Activated T-helper 9 cell treated with anti-CD3 and anti-CD28 coated beads, Interleukin-2, amount 50 U/mL, for 16 hours (primary cell): ENCODE measurements around the gene RAPGEF1.
A peak's percentile ranks its signal among the peaks of the same experiment; 100 is the strongest.
"Not testable (repeated sequence)": the region's sequence is repeated elsewhere in the genome, so short reads cannot be mapped to it uniquely, and the experiment has no call there.

Experiments used
- DNase-seq: peaks from one replicate; pipeline ENCODE4 v3.0.0-alpha.2; 2020; ENCODE audit warnings: low read depth

RAPGEF1 gene

DNA sequence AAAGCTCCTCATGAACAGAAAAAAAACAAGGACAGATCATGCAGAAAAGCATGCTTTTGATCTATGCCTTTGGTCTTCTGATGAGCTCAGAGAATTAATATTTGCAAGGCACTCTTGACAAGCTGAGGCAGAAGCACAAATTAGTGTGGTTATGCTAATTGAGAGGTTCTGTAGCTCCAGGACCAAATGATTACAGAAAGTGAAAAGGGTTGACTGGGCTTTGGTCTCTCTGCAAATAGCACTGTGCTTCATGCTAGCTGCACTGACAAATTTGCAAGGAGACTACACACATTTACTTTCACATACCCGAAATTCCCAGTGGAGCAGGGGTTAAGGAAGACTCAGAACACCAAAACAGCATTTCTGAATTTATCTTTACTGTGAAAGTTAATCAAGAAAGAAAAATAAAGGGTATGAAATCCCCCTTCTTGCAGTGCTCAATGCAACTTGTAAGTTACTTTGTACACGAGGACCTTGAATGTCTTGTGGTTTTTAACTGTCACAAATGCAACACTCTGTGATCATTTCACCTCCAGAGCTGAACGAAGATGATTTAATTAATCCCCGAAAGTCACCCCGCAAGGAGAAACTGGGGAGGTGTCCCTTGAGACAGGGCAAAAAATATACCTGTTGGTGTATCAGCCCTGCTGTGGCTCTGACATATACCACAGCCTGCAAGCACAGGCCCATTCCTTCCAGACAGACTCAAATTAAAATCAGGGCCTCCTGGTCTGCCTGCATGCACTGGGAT is 11.9 kb downstream of the RAPGEF1 start:
- no peak for DNase-seq

GRCh38 chr9:131727184-131727759 is 12.6 kb downstream of the RAPGEF1 start:
- no peak for DNase-seq

DNA sequence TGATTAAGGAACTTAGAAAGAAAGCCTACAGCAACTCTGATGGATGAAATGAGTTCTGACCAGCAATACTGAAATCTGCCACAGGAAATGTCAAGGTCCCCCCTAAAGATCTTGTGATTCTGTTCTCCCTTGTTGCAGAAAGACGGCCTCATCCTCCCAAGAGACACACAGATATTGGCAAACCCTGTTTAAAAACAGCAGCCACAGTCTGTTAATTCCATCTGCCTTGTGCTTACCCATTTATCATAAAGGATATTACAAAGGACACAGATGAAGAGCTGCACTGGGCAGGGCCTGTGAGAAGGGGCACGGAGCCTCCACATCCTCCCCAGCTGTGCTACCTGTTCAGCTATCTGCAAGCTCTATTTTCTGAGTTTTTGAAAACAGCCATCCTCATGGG is 15.2 kb downstream of the RAPGEF1 start:
- no peak for DNase-seq

DNA sequence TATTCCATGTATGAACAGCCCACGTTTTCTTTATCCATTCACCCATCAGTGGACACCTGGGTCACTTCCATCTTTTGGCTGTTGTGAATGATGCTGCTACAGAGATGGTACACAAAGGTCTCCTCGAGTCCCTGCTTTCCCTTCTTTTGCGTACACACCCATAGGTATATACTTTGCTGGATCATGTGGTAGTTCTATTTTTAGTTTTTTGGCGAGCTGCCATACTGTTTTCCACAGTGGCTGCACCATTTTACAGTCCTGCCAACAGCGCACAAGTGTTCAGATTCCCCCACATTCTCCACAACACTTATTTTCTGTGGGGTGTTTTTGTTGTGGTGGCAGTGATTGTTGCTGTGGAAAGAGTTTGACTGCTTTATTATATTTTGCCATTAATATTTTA is 16.2 kb downstream of the RAPGEF1 start:
- no peak for DNase-seq

DNA sequence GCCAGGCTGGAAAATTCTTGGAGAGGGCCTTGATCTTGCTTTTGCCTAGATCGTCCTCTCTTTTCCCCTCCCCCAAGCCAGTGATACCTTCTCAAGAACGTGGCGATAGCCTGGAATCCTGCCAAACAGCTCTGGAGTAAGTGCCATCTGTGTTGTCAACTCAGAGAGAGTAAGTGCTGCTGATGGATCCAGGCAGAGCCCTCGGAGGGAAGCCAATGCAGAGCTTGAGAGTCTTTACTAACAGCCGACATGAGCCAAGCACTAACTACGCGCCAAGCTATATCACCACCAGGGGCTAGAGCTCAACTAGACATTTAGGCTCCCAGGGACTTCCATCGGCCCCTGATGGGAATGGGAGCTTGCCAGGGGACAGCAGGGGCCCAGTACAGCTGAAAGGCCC is 17.6 kb downstream of the RAPGEF1 start:
- DNase-seq, result no peak

GRCh38 chr9:131721076-131721475 is 18.8 kb downstream of the RAPGEF1 start:
- DNase-seq, result no peak

- no peak for DNase-seq
Measured at GRCh38 chr9:131720330-131720729, 19.5 kb downstream of the RAPGEF1 start.

GRCh38 chr9:131719262-131719908 is 20.5 kb downstream of the RAPGEF1 start:
- DNase-seq, result no peak

DNA sequence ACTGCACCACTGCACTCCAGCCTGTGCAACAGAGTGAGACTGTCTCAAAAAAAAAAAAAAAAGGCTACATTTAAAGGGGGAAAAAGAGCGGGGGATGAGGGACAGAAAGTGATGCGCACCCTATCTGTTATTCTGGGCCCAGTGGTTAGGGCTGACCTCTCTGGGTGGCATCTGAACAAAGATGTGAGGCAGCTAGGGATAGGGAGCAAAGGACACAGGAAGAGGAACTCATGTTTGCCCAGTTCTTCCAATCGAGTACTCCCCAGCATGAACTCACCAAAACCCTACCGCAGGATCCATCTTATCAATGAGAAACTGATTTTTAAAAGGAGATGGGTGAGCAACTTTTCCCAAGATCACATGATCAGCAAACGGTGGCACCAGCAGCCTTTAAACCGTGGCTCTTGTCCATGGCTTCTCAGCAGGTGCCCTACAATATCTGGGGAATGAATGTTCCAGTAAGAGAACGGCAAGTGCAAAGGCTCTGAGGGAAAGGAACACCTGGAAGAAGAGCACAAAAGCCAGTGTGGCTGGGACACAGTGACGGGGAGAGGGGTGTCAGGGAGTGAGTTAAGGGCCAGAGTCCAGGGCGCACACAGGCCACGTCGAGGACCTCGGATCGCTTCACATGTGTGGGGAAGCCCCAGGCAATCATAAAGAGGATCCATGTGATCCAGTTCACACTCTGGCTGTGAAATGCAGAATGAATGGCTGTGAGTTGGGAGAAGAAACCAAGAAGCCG is 22.0 kb downstream of the RAPGEF1 start:
- DNase-seq, result no peak

DNA sequence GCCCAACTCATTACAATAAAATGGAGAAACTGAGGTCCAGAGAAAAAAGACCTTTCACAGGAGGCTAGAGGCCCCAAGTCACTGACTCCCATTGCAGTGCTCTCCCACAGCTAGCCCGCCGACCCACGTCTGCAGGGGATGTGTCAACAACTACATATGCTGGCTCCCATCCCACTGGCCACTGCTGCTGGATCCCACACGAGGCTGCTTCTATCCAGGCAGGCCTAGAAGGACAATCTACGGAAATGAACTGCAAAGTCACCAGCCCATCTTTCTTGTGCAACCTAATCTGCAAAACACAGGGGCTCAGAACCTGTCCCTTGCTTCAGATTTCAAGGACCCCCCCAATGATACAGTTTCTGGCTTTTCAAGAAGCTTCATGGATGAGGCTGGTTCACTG is 24.0 kb downstream of the RAPGEF1 start:
- DNase-seq, result no peak

- DNase-seq, result no peak
Measured at GRCh38 chr9:131714821-131715220, 25.1 kb downstream of the RAPGEF1 start.

DNA sequence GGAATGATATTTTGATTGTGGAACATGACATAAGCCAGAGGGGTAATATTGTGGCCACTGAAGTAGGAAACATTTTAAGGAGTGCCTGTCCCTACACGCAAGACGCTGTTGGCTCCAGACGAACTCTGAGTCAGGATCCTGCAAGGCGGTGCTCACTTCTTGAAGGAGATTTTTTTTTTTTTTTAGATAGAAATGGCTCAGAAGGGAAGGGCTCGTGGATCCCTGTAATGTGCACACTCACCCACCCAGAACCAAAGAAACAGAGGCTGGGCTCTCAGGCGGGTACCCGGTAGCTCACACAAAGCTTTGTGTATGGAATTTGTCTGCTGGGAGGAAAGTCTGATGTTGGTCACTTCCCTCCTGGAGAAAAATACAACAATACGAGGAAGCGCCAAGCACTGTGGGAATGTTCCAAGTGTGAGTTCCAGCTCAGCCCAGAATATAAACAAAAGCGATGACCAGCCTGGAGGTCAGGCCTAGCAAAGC is 25.7 kb downstream of the RAPGEF1 start:
- DNase-seq, result no peak

GRCh38 chr9:131713016-131713415 is 26.9 kb downstream of the RAPGEF1 start:
- DNase-seq, result no peak

DNA sequence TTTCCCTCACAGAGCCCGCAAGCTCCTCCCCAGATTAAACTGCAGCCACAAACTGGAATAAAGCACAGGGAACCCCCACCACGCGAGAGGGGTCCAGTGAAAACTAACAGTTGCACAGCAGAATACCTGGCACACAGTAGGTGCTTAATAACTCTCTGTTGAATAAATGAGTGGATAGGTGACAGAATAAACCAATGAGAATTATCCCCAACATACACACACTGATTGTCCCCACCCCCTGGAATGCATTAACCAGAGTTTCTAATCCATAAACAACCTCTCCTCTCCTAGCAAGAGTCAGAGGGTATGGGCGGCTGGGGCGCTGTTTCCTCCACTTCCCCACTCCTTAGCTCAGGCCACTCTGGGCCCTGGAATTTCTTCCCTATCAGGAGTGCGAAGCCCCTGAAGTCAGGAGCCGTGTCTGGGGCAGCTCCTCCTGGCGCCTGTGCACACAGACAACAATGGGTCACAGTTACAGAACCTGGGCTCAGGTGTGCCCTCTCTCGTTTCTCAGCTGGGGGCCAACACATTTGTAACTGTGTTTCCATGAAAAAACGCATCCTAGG is 27.6 kb downstream of the RAPGEF1 start:
- DNase-seq, result no peak

- peak; percentile 31 for DNase-seq
Measured at GRCh38 chr9:131709771-131710431, 30.0 kb downstream of the RAPGEF1 start.

- not testable (repeated sequence) for DNase-seq
Measured at GRCh38 chr9:131709010-131709770, 30.7 kb downstream of the RAPGEF1 start.

GRCh38 chr9:131708226-131709002 is 31.5 kb downstream of the RAPGEF1 start:
- no peak for DNase-seq

- no peak for DNase-seq
Measured at GRCh38 chr9:131707733-131708157, 32.1 kb downstream of the RAPGEF1 start.

DNA sequence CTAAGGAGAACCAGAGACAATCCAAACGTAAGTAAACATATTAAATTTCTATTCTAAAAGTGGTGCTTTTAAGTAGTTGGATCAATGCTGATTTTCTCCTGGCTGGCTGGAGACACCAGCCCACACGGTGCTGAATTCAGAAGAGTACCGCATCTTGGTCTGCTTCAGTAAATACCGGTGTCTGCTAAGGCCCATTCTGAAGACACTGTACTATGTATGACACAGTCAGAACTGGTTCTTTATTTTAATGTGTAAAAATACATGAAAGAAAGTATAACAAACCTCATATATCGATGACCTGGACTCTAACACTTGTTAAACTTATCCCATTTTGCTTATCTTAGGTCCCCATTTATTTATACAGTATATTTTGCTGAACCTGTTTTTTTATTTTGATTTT is 32.8 kb downstream of the RAPGEF1 start:
- no peak for DNase-seq

DNA sequence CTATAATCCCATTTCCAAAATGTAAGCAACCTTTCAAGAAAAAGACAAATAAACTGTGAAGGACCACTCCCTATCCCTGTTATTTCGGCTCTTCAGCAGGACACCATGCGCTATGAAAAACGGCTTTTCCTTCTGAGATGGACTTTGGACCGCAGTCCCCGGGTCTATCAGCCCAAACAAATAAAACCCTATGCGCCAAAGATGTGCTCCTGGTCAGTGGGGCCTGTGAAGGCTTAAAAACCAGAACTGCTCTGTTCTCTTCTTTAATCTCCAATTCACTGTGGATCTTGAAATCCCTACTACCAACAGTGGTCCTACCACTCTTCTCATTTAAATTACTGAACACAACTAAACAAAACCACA is 33.3 kb downstream of the RAPGEF1 start:
- DNase-seq, result no peak
